Measurements from ENCODE around the gene STAT5A. TPM values are rescaled to one million over a fixed set of nuclear protein-coding genes. Genes with fewer than 3 reads are reported as not detected.

Gene STAT5A
- total RNA-seq, 4 donors from 2014 or later, result 11.2 to 80.0 (median 34.5) TPM

GRCh38 chr17:42323268-42323773 is 35.0 kb downstream of the STAT5A start:
- Histone ChIP-seq H3K4me1 (peaks cover 0 to 7% (median 3%) of the 10 kb centered on the region in 4 donors), H3K36me3 (peaks cover 0 to 99% (median 5%) of the 10 kb centered on the region in 3 donors), H3K9me3 (no peaks in the 10 kb centered on the region), H3K27ac (peak overlapping the region in 1 of 4 donors; percentile 27), H3K4me3 (no peak overlapping the region), H3K27me3 (no peaks in the 10 kb centered on the region)
- no peak for TF ChIP-seq POLR2A (IDR thresholded peaks at IDR 0.05)
- no peak for TF ChIP-seq CTCF (IDR thresholded peaks at IDR 0.05)
- DNase-seq, result no peak

- H3K27ac ChIP-seq, result peak overlapping the region in 1 of 4 donors; percentile 24
- no peaks in the 10 kb centered on the region for H3K27me3 ChIP-seq
- peaks cover 0 to 22% (median under 1%) of the 10 kb centered on the region in 4 donors for H3K4me1 ChIP-seq
- no peak for DNase-seq
- H3K36me3 ChIP-seq, result peaks cover 0 to 99% (median 5%) of the 10 kb centered on the region in 3 donors
- no peak overlapping the region for H3K4me3 ChIP-seq
- TF ChIP-seq POLR2A (IDR thresholded peaks at IDR 0.05) (no peak), CTCF (IDR thresholded peaks at IDR 0.05) (no peak)
- no peaks in the 10 kb centered on the region for H3K9me3 ChIP-seq
Measured at GRCh38 chr17:42325026-42325425, 36.7 kb downstream of the STAT5A start.

- H3K27ac ChIP-seq, result peak overlapping the region in 2 of 4 donors; percentile 5 to 12
- TF ChIP-seq CTCF (IDR thresholded peaks at IDR 0.05), result no peak
- TF ChIP-seq POLR2A (IDR thresholded peaks at IDR 0.05), result no peak
- no peak for DNase-seq
- H3K36me3 ChIP-seq, result peaks cover 0 to 100% (median 0%) of the 10 kb centered on the region in 3 donors
- no peaks in the 10 kb centered on the region for H3K27me3 ChIP-seq
- peaks cover 0 to 15% (median 0%) of the 10 kb centered on the region in 4 donors for H3K4me1 ChIP-seq
- no peak overlapping the region for H3K4me3 ChIP-seq
- no peaks in the 10 kb centered on the region for H3K9me3 ChIP-seq
Measured at GRCh38 chr17:42329025-42329976, 41.0 kb downstream of the STAT5A start.

GRCh38 chr17:42333053-42333452 is 44.8 kb downstream of the STAT5A start:
- no peak for DNase-seq
- TF ChIP-seq POLR2A (IDR thresholded peaks at IDR 0.05) (no peak), CTCF (IDR thresholded peaks at IDR 0.05) (no peak)

GRCh38 chr17:42334677-42335076 is 46.4 kb downstream of the STAT5A start:
- Histone ChIP-seq H3K4me1 (peaks cover 0 to 3% (median 0%) of the 10 kb centered on the region in 4 donors), H3K4me3 (no peak overlapping the region), H3K36me3 (peaks cover 0 to 94% (median 0%) of the 10 kb centered on the region in 3 donors), H3K9me3 (no peaks in the 10 kb centered on the region), H3K27me3 (no peaks in the 10 kb centered on the region), H3K27ac (no peak overlapping the region)
- DNase-seq, result no peak
- TF ChIP-seq CTCF (IDR thresholded peaks at IDR 0.05) (peak in 2 of 6 experiments; percentile 13 to 14), POLR2A (IDR thresholded peaks at IDR 0.05) (no peak)

More at GRCh38 chr17:42333053-42333452, 44.8 kb downstream of the STAT5A start:
- Histone ChIP-seq H3K27ac (no peak overlapping the region), H3K36me3 (peaks cover 0 to 97% (median 0%) of the 10 kb centered on the region in 3 donors), H3K4me1 (peaks cover 0 to 15% (median 0%) of the 10 kb centered on the region in 4 donors), H3K4me3 (no peak overlapping the region), H3K27me3 (no peaks in the 10 kb centered on the region), H3K9me3 (no peaks in the 10 kb centered on the region)
